ENCODE data around the gene LMF1. TPM values are rescaled to one million over a fixed set of nuclear protein-coding genes. Genes with fewer than 3 reads are reported as not detected.
"Not testable (repeated sequence)": the region's sequence is repeated elsewhere in the genome, so short reads cannot be mapped to it uniquely, and the experiment has no call there.

The LMF1 gene
- total RNA-seq, 1 donor from 2014 or later: 32.1 TPM

- no peak for DNase-seq (ENCODE audit: low spot score)
These were observed 139.0 kb downstream of the LMF1 start for GRCh38 chr16:831571-832413.

DNA sequence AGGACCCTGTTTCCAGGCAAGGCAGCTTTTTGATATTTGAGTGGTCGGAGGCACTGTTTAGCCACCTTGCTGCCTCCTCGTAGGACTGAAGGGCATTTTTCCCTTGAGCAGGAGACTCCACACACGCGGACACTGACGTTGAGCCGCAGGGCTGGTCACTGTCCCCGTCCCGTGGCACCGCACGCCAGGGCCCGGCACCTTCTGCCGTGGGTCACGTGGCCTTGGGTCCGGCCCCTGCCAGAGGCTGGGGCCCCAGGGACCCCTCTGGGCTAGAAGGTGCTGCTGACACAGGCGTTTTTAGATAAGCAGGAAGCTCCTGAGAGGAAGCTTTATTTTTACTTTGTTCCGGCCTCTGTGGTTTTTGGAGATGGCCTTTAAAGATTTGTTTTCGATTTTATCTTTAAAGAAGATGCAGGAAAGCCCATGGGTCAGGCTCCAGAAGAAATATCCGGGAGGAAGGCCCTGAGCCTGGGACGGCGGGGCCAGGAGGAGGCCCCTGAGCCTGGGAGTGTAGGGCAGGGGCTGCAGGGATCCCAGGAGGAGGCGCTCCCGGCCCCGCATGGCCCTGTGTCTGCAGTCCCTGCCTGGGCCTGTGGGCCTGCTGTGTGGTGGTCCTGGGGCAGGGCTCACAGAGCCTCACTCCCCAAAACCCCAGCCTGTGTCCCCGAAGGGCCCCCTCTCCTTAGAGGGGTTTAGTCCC lies 139.8 kb downstream of the LMF1 start:
- no peak for DNase-seq (ENCODE audit: low spot score)

- DNase-seq (ENCODE audit: low spot score): no peak
These were observed 140.5 kb downstream of the LMF1 start for GRCh38 chr16:830107-830870.

DNA sequence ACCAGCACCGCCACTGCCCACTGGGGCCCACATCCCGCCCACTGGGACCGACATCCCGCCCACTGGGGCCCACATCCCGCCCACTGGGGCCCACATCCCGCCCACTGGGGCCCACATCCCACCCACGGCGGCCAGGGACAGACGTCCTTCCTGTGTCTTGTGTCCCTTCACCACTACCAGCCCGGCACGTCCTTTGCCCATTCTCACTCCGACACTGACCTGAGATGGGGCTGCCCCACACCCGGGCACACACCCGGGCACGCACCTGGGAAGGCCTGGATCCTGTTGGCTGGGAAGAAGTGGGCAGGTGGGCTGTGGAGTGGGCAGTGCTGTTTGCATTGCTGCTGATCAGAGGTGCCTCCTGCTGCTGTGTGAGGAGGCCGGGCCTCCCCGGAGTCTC lies 141.9 kb downstream of the LMF1 start:
- no peak for DNase-seq (ENCODE audit: low spot score)

DNA sequence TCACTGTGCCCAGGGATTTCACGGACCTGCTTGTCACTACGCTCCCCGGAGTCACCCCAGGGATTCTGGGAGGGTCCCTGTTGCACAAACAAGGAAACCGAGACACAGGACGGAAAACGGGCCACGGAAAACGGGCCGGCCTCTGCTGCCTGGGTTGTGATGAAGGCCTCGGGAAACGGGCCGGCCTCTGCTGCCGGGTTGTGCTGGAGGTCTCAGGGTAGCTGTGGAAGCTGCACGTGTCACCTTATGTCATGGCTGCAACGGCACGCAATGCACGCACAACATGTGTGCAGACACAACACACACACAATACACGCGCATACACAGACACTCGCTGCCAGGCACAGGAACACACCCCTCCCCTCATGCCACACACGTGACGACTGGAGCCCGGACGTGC lies 143.3 kb downstream of the LMF1 start:
- no peak for DNase-seq (ENCODE audit: low spot score)

- DNase-seq (ENCODE audit: low spot score): no peak
These were observed 145.3 kb downstream of the LMF1 start for GRCh38 chr16:825341-826061.

DNA sequence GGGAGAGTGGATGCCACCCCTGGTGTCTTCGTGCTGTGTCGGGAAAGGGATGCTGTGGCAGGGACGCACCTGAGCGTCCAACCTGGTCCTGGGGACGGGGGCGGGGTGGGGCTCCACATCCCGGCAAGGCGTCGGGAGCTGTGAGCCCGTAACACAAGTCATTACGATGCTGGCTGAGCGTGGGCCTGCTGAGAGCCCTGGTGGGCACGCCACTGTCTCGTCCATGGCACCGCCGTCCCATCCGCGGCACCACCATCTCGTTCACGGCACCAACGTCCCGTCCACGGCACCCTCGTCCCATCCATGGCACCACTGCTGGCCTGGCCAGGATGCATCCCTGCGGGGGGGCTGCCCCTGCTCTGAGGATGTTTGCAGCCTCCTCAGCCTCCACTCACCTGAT lies 146.2 kb downstream of the LMF1 start:
- DNase-seq (ENCODE audit: low spot score): no peak

- no peak for DNase-seq (ENCODE audit: low spot score)
These were observed 146.6 kb downstream of the LMF1 start for GRCh38 chr16:824194-824593.

DNA sequence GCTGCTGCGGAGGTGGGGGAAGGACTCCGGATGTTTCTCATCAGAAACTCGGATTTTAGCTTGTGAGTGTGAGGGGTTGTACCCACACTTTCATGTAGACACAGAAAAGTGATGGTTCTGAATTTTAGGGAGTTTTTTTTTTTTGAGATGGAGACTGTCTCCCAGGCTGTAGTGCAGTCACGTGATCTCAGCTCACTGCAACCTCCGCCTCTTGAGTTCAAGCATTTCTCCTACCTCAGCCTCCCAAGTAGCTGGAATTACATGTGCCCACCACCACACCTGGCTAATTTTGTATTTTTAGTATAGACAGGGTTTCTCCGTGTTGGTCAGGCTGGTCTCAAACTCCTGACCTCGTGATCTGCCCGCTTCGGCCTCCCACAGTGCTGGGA lies 147.9 kb downstream of the LMF1 start:
- DNase-seq (ENCODE audit: low spot score): no peak

- no peak for DNase-seq (ENCODE audit: low spot score)
These were observed 148.4 kb downstream of the LMF1 start for GRCh38 chr16:822174-822908.

DNA sequence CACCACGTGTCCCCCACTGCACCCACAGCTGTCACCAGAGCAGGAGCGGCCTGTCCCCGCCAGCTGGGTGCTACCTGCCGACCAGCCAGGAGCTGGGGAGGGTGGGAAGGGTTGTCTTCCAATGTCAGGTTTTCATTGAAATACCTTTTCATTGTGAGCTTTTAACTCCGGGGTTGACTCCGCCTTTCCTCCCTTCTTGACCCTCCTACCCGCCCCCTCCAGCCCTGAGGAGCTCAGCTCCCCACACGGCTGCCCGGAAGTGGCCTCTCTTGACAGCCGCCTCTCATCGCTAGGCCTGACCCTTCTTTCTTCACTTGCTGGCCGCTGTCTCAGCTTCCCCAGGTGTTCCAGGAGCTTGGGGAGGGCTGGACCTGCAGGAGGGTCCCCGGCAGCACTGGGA lies 149.0 kb downstream of the LMF1 start:
- no peak for DNase-seq (ENCODE audit: low spot score)

GRCh38 chr16:820748-821147 lies 150.0 kb downstream of the LMF1 start:
- DNase-seq (ENCODE audit: low spot score): no peak

- DNase-seq (ENCODE audit: low spot score): not testable (repeated sequence)
These were observed 150.8 kb downstream of the LMF1 start for GRCh38 chr16:820044-820408.

DNA sequence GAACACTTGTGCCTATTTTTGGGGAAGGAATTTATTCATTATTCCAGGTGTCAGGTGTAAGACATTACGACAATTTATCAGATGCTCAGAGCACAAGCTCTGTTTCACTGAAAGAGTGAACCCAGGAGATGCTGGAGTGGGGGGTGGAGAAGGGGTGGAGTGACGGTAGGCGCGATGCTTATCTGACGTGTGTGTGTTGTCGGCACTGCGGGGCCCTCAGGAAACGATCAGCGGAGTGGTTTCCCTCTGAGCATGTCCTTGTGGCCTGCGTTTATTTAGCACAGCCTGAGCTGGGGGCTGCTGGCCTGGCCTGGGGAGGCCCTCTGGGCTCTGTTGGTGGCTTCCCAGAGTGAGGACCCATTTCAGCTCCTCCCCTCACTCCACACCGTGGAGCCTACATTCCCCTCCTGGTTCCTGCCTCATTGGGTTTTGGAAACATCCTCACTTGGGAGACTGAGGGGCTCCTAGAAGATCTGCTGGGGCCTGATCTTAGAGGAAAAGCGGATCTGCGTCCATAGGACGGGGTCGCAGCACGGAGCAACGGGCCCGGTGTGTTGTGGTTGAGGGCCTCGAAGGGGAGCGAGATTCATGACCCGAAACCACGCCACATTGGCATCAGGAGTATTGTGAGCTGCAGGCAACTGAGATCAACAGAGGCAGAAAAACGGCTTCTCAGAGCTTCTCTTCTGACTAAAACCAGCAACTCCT lies 151.3 kb downstream of the LMF1 start:
- no peak for DNase-seq (ENCODE audit: low spot score)

GRCh38 chr16:818592-818991 lies 152.2 kb downstream of the LMF1 start:
- no peak for DNase-seq (ENCODE audit: low spot score)

DNA sequence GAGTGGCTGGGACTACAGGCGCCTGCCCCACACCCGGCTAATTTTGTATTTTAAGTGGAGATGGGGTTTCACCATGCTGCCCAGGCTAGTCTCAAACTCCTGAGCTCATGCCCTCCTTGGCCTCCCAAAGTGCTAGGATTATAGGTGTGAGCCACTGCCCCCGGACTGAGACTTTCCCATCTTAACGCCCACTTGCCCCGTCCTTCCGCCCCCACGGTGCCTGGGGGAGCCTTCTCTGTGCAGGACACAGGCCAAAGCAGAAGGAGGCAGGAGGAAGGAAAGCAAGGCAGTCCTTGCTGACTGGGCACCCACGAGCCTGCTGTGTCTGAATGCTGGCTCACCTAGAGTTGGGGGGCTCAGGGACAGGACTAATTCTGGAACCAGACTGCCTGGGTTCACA lies 152.7 kb downstream of the LMF1 start:
- no peak for DNase-seq (ENCODE audit: low spot score)

DNA sequence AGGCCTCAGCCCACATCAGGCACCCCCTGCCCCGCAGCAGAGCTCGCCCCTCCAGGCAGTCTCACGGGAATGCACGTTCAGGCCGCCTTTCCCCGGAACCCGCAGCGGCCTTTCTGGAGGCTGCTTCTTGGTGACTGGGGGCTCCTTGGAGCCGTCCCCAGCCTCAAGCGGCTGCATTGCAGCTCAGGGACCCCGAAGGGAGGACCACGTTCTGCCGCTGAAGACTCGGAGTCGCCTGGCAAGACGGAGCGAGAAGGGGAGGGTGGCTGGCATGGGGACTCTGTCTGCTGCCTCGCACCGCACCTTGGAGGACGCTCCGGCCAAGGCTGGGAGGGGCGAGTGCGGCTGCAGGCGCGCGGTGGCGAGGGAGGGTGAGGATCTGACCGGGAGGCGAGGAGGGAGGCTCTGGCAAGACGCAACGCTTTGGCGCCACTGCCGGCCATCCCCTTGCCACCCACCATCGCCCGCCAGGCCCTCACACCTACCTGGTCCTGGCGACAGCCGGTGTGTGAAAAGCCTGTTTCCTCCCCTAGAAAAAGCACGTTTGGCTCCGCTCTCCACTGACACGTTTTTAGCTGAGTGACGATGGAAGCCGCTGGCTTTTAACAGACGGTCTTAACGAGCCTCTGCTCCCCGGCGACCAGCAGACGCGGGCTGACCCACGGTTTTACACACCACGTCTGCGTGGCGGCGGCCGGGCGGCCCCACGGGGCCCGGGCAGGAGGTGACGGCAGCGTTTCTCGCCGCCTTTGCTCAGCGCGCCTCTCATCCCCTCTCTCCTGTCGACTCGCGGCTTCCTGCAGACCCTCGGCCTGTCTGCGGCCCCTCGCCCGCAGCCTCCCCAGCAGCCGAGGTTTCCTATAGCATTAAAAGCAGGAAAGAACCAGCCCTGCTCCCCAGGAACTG lies 153.5 kb downstream of the LMF1 start:
- DNase-seq (ENCODE audit: low spot score): no peak

GRCh38 chr16:815861-816260 lies 154.9 kb downstream of the LMF1 start:
- DNase-seq (ENCODE audit: low spot score): no peak

DNA sequence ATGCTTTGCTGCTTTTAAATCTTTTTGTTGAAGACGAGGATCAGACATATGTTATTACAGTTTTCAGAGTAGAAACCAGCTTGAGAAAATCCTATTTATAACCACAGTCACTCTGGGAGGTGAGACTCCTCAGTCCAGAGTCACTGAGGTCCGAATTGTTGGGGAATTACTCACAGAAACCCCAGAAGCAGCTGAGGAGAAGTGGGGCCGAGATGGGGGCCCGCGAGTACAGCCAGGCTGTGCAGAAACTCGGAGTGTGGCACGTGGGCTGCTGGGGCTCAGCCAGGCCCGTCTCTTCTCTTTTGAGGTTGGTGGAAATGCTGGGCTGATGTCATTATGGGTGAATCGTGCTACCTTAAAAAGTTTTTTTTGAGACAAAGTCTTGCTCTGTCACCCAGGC lies 155.8 kb downstream of the LMF1 start:
- DNase-seq (ENCODE audit: low spot score): no peak
